GM20000 (cell line): ENCODE measurements around the gene VTI1B.

Source experiments
- DNase-seq: peaks from one replicate; pipeline ENCODE4 v3.0.0; 2012; ENCODE audit warnings: low spot score
- CTCF ChIP-seq: IDR thresholded peaks from 2 replicates; pipeline ENCODE4 v1.5.1; 2012; ENCODE audit warnings: mild to moderate bottlenecking, control low read depth; ENCODE audit errors: extremely low read depth, missing control alignments

Gene VTI1B

DNA sequence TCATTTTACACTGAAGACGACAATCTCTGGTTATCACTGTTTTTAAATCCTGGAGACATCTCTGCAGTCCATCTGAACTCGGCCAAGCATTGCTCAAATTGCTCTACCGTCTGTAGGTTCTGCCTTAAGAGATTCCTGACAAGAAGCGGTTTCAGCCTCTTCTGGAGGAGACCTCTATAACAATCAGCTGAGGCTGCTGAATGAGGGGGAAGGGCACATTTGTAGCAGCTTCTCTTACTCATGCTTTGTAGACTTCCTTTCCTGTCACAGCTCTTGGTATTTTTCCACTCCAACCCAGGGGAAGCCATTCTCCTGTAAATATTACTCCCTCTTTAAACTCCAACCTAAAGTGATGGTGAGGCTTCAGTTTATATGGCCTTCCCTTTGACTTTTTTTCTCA, 51.8 kb downstream of the VTI1B start:
- no peak for DNase-seq
- no peak for TF ChIP-seq CTCF

DNA sequence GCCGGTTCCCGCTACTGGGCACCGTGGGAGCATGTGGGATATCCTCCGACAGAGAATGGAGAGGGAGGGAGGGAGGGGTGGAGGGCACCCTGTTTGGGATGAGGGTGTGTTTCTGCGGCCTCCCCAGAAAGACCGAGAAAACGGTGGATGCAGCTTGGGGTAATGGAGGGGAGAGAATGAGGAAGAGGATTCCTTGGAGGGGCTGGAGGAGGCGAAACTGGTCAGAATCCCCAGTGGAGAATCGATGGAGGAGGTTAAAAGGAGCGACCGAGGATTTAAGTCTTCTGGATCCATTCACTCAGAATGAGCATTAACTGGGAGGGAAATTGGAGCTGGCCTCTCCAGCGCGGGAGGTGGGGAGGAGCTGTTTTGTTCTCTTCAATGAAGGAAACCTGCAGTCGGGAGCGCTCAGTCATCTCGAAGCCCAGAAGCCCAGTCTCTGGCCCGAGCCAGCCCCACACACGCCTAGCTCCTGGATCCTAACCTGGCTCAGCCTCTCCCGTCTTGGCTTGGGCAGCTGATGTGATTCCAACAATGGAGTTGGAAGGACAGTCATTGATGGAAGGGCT, 54.1 kb downstream of the VTI1B start:
- no peak for DNase-seq
- no peak for TF ChIP-seq CTCF

DNA sequence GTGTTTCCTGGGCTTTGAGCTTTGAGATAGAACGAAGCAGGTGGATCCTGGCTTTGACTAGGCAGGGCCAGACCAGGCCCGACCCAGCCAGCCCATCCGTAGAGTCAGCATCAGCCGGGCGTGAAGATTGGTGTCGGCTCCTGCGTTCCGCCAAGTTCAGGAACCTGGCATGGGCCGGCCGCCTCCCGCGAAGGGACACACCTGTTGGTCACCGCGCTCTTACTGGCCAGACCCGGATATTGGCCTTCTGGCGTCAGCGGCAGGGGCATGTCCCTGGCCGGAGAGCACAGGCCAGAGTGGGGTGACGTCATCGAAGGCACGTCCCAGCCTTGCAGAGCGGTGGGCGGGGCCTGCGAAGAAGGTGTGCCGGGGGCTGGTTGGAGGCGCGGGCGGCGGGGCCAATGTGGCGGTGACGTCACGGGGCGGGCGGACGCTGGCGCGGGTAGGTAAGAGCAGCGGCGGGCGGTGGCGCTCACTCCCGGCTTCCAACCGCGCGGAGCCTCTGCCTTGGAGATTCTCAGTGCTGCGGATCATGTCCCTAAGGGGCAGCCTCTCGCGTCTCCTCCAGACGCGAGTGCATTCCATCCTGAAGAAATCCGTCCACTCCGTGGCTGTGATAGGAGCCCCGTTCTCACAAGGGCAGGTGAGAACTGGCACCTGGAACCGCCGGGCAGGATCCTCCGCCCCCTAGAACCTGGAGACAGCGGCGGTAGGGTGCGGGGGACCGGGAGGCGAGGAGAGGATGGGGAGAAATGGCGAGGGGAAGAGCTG, 54.8 kb downstream of the VTI1B start, which contains the start of gene ARG2:
TSS of gene ARG2 (plus strand) at position 475 of the 771 bp plus-strand sequence. CDS start at position 533, 58 bp downstream.
- no peak for TF ChIP-seq CTCF
- DNase-seq, result peak; percentile 95

DNA sequence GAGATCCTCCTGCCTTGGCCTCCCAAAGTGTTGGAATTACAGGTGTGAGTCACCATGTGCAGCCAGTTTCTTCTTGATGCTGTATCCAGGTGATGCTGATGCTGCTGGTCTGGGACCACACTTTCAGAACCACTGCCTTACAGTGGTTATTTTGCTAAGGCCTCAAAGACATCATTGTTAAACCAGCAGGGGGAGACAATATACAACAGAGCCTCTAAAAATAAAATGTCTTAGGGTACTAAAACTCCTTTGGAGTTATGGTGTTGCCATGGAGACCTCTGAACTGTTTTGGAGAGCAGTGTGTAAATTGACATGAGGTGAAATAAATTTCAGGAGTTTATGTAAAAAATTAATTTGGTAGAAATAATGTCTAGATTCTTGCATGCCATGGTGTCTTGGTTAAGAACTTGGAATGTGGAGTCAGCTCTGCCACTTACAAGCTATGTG, 55.8 kb downstream of the VTI1B start:
- peak; percentile 67 for DNase-seq
- peak; percentile 40 for TF ChIP-seq CTCF

DNA sequence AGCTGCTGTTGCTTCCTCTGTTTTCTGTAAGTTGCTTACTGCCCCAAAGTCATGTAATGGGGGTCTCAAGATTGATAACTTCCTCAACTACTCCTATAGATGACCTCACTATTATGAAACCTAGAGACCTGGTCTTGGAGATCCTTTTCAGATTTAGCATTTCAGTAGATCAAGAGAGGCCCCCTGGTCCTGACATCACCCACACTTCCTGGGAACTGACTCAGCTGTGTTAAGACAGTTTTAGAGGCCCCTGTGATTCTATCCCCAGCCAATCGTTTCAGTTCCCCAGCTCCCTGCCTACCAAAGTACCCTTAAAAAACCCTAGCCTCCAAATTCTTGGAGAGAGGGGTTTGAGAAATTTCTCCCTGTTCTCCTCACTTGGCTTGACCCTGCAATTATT, 63.9 kb downstream of the VTI1B start:
- no peak for TF ChIP-seq CTCF
- no peak for DNase-seq

DNA sequence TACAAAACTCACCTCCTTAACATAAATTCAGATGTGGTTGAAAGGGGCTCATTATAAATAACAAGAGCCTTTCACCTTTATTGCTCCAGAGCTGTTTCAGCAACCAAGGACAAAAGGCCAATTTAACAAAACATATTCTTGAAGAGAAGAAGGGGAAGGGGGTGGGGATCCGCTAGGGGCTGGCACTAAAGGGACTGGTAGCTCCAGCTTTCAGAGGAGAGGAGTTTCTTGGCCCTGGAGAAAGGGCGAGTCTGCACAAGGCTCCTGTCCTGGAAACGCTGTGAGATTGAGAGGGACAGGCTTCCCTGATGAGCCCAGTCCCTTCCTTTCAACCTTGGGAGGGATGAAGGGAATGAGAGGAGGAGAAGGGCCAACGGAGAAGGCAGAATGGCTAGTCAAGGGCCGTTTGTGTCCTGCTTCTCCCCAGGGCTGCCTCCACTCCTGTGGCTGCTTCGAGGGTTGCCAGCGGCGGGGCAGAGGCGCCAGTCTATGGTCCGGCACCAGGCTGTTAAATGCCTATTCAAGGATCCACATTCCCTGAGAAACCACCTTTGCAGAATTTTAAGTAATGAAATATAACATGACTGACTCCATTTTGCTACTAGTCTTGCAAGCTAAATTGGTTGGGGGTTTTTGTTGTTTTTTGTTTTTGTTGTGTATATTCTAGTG, 64.7 kb downstream of the VTI1B start:
- no peak for DNase-seq
- no peak for TF ChIP-seq CTCF

- no peak for TF ChIP-seq CTCF
- no peak for DNase-seq
Measured at GRCh38 chr14:67607646-67608045, 66.8 kb downstream of the VTI1B start.
